GM19438 (cell line): ENCODE measurements around the gene BABAM2.

ENCODE experiments used
- ATAC-seq: cut with Tn5 transposase; IDR thresholded peaks from one replicate; pipeline ENCODE4 v1.9.1; 2021; ENCODE audit warnings: low read depth; ENCODE audit not compliant: unreplicated experiment

BABAM2 gene

DNA sequence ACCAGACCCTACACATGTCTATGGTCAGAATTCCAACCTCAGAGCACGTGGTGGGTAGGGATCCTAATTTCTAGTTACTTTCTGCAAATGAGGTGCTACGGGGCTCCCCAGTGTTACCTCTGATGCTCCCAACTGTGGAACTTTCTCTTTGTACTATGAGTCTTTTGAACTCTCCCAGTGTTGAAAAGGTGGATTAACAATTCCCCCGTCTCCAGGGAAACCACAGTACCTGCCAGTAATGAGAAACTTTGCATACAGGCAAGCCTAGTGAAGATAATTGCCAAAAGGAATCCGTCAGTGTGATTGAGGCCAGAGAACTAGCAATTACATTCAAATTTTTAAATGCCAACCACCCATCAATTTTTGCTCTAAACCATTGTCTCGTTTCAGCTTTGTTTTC lies 373.2 kb downstream of the BABAM2 start:
- ATAC-seq, result no peak

DNA sequence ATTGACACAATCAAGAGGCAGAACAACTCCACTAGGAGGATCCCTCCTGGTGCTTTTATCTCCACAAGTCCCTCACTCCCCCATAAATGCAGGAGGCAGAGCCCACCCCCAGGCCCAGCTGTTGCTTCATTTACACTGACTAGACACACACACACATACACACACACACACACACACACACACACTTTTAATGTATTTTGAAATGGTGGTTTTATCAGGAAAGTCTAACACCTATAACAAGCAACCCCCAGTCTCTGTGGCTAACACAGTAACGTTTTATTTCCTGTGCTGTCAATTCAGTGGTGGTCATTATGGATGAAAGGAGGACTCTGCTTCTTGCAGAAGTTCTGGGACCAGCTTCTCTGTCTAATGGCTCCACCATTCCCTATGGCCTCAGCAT lies 376.8 kb downstream of the BABAM2 start:
- no peak for ATAC-seq

DNA sequence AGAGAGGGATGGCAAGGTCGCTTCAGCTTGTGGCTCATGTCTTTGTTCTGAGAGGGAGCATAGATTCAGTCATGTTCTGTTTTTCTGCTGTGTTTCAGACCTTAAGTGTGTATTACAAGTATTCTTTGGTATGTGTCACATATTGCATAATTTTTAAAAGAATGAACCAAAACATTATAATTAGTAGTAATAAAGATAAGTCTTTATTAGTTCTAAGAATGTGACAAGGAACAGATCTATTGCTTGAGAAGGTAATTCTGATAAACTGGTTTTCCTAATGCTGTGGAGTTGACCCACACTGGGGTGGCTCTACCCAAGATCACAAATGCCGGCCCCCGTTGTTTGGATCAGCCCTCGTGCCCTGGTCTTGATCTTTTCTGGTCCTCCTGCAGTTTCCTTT lies 377.9 kb downstream of the BABAM2 start:
- ATAC-seq, result no peak

DNA sequence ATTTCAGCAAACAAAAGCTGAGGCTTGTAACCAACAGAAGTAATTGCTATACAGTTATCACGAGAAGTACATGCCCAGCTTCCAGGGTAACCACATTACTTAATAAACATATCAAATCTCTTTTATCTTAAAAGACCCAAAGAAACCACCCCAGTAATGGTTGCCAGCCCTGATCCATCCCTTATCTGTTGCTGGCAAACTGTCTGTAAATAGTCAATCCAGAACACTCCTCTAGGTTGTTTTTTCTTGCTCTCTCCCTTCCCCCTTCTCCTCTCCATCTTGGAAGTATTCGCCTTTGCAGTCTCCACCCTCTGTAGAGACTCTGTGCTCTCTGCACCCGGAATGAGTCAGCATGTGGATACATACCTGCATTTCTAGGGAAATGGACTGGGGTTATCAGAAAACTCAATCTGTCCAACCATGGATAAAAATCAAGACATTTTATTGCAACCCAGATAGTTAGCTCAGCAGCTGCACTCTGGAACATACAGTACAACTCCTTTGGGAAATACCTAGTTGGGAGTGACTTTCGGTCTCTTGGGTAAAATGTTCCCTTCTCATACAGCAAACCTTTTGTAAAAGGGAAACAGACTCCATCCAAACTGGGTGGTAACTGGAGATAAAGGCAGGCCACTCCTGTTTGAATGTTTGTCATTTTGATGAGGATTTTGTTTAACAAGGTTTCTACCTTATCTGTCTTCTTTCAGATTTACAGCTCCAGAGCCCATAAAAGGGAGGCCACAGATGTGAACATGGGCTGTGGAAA lies 378.7 kb downstream of the BABAM2 start:
- no peak for ATAC-seq

DNA sequence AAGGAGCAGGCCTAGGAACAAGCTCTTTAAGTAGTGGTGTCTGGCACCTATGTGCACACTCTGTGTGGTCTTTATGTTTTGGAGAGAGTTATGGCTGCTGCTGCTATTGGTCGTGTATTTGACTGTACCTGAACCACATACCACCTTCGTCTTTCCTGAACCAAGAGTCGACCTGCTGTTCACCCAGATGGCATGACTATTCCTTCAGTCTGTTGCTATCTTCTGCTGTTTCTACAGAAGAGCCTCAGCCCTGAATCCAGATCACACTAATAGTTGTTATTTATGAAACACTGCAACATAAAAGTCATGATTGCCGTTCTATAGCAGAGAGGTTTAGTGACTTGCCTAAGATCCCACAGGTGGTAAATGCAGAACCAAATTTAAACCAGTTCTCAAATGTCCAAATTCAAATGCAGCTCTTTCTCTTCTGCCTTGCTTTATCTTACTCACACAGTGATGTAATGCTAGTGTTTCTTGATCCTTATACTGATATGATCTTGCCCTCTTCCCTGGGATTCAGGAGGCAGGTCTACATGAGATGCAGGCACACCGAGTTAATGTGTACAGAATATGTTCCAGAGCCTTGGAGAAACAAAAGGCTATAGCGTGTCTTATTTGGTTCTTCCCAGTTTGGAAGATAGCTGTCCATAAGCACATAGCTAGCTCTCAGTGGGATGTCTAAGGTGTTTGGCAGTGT lies 380.1 kb downstream of the BABAM2 start:
- ATAC-seq, result no peak

DNA sequence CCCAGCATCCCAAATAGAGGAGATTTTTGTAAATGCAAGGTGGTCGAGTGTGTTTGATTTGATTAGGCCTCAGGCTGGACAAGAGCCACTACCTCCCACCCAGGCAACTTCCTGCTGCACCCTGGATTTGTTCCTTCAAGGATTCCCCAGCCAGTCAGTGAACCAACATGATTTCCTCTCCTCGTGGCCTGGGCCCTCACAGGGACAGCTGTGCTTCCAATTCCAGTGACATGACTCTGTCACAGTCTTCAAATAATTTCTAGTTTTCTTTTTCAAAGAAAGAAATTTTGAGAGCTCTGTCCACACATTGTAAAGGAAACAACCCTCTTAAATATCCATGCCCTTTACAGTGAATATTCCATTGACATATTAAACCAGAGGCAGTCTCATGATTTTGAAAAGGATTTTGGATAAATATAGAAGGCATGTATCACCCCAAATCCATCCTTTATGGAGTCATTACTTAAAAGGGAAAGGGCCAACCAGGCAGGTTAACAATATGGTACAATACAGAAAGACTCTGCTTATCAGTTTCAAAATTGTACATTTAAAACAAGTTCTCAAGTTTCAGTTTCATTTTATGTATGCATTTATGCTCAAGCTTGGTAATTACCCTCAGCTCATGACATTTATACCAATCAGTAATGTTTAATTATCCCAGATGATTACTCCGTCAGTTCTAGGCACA lies 380.8 kb downstream of the BABAM2 start:
- ATAC-seq, result no peak

DNA sequence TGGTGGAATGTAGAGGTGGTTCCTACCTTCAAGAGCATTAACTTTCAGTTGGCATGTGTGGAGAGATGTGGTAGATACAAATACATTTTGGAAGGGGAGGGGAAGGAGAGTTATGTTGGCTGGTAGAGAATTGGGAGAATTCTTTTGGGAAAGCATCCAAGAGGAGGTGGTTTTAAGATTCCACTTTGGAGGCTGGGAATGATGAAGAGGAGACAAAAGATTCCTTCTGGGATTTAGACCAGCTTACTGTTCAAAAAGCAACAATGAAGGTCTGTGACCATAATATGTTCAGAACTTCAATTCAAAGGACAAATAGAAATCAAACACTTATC lies 381.4 kb downstream of the BABAM2 start:
- no peak for ATAC-seq

DNA sequence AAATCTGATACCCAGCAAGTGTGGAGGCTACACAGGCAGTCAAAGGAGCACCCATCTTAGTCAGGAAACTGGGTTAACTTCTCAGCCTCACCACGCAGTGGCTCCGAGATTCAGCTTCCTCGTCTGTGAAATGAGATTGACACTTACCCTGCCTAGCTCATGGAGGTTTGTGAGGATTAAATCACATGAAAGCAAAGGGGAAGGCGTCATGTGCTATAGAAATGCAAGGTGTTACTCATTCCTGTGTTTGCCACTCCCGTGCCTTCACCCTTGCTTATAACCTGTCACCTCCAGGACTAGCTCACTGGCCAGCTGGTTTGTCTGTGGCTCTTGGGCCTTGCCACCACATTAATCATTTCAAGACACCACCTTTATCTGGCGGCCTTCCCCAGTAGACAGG lies 383.2 kb downstream of the BABAM2 start:
- ATAC-seq, result no peak

DNA sequence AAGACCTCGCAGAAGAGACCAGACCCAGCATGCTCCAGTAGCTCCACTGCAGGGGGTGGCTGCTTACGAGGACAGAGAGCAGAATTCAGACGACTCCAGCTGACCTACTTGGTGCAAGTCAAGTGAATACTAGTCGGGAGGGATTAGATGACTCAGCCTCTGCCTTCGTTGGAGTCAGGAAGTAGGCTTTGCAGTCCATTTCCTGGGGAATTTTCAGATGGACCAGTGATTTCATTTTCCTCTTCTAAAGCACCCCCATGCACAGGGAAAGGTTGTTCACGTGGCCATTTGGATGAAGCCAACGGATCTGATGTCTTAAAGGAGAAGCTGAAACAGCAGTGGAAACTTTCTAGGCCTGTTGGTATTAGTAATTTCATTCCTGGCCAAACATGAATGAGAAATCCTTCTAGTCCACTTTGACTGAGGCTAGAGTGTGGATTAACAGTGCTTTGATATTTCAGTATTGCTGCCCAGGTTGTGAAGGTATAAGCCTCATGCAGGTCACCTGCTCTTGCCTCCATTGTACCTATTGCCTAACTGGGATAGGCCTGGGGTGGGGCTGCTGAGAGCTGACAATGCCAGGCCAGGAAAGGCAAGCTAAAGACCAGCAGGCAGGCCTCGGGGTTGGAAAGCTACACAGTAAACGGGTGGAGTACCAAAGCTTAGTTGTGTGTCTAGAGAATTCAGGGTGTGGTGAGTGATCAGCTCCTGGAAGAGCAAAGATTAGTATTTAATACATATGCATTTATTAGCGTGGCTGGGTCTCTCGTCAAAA lies 384.6 kb downstream of the BABAM2 start:
- no peak for ATAC-seq

DNA sequence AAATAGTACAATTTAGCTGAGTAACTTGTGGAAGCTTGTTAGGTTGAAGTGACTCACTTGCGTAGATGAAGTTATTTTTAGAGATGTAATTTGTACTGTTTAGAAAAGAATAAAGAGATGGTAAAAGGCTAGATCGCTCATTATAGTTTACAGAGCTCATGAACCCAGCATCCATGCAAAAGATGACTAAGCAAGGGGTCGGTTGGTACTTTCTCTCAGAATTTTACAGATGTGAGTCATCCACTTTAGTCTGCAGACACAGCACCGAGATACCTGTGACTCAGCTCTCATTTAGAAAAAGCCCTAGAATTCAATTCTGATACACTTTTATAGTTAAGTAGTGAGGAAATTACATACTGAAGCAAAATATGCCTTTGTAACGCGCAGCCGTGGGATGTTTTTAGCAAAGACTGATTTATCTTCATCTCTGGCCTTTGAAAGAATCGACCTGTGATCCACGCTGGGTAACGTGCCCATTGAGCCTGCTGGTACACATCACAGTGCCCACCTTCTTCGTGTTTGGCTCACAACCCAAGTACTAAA lies 385.6 kb downstream of the BABAM2 start:
- ATAC-seq, result no peak

DNA sequence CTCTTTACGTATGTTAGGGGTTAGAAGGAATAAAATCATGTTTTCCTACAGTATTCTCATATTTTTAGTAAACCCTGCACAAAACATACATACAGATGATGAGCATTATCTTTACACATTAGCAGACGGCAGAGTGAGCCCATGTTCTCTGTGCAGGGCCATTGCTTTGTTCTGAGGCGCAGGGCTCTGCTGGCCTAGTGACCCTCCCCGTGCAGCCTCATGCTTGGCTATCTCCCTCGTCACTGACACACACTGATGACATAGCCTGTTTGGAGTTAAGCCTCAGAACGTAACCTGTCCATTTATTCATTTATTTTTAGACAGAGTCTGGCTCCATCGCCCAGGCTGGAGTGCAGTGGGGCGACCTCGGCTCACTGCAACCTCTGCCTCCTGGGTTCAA lies 386.3 kb downstream of the BABAM2 start:
- ATAC-seq, result no peak

DNA sequence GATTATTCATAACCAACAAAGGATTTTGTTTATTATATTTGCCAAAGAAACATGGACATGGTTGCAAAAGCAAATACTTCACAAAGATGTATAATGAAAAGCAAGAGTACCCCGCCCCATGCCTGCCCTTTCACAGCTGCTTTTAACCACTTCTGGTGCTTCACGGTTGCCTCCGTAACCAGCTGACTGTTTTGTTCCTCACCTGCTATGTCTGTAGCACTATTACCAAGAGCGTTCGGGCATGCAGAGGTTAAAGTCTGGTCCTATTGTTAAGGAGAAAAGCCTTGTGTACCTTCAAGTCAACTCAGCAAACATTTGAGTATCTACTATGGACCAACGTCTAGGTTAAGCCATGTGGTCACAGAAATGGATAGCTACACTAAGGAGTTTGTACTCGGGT lies 386.9 kb downstream of the BABAM2 start:
- ATAC-seq, result no peak

DNA sequence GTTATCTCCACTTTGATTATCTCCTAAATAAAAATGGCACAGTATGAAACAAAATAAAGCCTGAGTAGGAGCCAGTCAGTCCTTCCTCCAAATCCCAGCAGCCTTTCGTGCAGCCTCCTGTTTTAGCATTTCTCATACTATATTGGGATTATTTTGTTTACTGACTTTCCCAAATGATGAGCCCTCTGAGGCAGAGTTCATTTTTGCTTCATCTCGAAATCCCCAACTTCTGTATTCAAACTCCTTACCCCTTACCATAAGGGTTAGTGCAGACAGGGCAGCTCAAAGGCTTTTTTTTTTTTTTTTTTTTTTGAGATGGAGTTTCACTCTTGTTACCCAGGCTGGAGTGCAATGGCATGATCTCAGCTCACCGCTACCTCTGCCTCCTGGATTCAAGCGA lies 388.8 kb downstream of the BABAM2 start:
- no peak for ATAC-seq

DNA sequence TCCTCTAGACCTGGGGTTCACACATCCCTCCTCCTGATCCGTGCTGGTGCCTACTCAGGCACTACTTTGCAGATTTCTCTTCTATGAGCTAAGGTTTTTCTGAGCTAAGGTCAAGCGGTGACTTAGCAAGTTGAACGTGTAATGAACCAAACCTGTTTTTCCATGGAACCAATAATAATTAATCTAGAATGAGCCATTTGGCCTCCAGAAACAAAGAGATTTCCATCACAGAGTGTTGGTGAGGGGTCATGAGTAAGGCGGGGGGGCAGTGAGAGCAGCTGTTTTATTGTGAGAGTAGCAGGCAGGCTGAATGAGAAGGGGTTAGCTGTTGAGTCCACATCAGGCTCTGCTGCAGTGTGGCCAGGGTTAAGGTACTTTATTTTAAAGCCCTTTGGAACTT lies 390.1 kb downstream of the BABAM2 start:
- no peak for ATAC-seq

DNA sequence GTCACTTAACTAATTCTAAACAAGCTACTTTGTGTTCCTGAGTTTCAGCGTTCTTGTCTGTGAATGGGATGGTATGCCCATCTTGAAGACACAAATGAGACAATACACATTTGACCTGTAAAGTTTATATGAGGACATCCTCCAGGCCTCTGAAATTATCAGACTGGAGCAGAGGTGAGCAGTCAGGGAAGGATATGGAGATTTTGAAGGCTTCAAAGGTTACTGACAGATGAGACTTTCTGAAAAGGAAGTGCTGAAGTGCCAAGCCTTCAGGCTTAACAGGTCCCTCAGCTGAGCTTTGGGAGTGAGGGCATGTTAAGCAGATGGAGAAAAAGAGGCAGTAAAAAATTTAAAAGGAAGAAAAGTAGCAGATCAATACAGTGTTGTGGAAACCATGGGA lies 391.2 kb downstream of the BABAM2 start:
- ATAC-seq, result no peak

DNA sequence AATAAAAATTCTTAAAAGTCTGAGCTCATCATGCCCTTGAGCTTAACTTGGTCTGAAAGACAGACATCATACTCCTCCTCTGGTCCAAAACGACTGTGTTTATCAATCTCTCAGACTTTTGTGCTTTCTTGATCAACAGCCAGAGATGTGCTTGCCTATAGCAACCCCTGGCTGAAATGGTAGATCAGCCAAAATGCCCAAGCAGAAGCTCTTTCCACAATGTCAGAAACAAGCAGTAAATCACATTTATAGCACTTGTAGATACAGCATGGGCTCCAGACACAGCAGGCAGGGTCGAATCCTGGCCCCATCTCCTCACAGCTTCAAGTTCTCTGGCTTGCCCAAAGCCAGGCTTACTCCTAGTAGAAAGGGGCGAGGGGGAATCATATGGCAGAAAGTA lies 391.7 kb downstream of the BABAM2 start:
- ATAC-seq, result no peak

DNA sequence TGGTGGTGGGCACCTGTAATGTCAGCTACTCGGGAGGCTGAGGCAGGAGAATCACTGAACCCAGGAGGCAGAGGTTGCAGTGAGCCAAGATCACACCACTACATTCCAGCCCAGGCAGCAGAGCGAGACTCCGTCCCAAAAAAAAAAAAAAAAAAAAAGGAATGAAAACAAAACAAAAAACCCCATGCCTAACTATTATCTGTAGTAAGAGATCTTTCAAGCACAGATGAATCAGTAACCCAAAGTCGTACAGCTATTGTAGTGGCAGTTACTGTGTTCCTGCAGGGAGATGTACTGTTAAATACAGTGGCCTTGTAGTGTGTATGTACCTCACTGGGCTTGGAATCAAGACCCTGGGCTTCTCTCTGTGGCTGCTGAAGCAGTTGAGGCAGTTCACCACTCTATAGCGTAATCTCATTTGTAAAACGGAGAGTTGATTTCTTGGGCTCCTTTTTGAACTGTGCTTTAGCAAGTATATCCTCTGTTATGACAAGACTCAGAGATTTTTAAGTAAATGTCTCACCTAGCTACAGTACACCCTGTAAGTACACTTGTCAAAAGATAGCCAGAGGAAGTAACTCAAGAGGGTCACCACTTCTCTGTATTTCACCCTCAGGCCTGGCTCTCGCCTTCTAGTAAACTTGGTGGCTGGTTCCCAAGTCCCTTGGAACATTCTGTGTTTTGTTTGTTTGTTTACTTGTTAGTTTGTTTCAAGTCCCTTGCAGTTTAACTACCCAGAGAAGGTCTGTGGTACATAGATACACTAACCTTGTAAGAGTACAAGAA lies 392.5 kb downstream of the BABAM2 start:
- no peak for ATAC-seq

DNA sequence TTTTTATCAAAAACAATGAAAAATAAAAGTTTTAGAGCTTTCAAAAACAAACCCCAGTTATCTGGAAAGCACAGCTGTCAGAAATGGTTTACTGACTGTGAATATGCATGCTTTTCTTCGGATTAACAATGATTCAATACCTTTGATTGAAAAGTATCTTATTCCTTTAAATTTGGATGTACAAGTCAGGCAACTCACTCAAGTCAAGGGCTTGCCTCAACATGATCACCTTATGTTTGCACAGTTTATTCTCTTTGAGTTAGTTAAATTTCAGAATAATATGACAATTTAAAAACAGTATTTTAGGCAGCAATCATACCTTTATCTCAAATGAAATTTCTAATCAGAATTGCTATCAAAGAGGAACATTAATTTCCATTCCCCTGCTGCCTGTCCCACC lies 393.3 kb downstream of the BABAM2 start:
- ATAC-seq, result no peak

DNA sequence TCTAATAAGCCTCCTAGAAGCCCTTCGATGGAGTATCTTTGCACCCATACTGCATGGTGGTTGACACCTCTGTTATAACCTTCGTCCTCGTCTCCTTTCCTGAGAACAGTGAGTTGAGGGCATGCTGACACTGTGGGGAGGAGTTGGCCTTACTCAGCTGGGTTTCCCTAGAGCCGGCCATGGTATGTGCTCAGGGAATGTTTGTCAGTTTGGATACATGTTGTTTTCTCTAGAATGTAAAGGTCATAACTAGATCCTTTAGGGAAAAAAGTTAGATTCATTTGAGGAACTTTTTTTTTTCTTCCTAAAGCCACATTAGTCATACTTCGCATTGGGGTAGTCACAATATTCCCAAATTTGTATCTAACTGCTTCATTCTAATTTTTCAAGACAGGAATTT lies 396.1 kb downstream of the BABAM2 start:
- ATAC-seq, result no peak

DNA sequence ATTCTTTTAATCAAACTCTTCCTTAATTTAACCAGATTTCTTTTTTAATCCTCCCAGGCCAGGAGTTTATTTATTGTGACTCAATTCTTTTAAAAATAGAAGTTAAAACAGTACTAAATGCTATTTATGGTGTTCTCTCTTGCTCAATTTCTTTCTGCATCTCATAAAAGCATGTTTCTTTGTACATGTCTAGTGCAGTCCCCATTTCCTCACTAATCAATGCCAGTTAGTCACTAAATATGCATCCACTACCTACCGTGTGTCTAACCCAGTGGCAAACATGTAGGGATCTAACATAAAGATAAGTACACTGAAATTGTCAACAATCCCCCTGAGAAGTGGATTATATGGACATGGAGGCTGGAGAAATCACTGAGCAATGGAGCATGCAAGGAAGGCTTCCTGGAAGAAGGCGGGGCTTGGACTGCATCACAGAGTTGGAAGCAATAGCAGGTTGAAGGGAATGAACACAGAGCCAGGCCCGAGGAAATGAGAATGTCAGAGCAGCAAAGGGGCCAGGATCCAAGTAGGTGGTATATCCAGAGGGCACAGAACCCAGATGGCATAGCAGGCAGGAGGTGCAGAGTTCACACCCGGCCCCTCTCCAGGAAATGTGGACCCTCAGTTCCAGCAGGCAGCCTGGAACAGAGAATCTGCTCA lies 396.9 kb downstream of the BABAM2 start:
- ATAC-seq, result no peak
